ENCODE data around the gene SLC9A1. TPM values are rescaled to one million over a fixed set of nuclear protein-coding genes. Genes with fewer than 3 reads are reported as not detected.
A peak's percentile ranks its signal among the peaks of the same experiment; 100 is the strongest.

Gene SLC9A1
- total and polyA plus RNA-seq, 10 of the 15 experiments (the other 5 are each of a cell fraction or from before 2014, with no cell fraction given) = 0.87 to 21.4 (median 4.3) TPM

GRCh38 chr1:27132624-27133023 is 22.3 kb downstream of the SLC9A1 start:
- POLR2A ChIA-PET = interaction anchor here (0.6 to 5.4 kb wide), 2 partner anchors 18 to 21 kb away, joined by 3 to 33 read pairs; partner anchors contain the start of gene SLC9A1
- Histone ChIP-seq H3K4me3 (no peak overlapping the region), H3K27ac (ENCODE audit: control insufficient read depth, insufficient read depth) (peak overlapping the region; percentile 78), H4K20me1 (ENCODE audit: control insufficient read depth, insufficient read depth) (no peaks in the 10 kb centered on the region), H3K27me3 (replicated peaks in 1 of 2; ENCODE audit: control insufficient read depth in 2 of 2, insufficient read depth in 2 of 2, low read length in 1 of 2) (no peaks in the 10 kb centered on the region), H3K36me3 (ENCODE audit: control insufficient read depth in 2 of 2, insufficient read depth in 2 of 2, low read length in 1 of 2) (no peaks in the 10 kb centered on the region; a peak in 1 of 4 replicates), H3K4me2 (ENCODE audit: control insufficient read depth, insufficient read depth) (peak overlapping the region; percentile 7; the same call in 1 of the 2 replicates), H3K79me2 (ENCODE audit: control insufficient read depth, insufficient read depth, low read length) (peaks cover 9% of the 10 kb centered on the region), H2AFZ (ENCODE audit: control insufficient read depth, low read depth, low read length) (no peak overlapping the region), H3K9me3 (replicated peaks; ENCODE audit: control insufficient read depth, insufficient read depth, low read length) (no peaks in the 10 kb centered on the region), H3K9ac (ENCODE audit: control insufficient read depth, insufficient read depth, low read length) (no peak overlapping the region), H3K4me1 (ENCODE audit: control insufficient read depth, insufficient read depth, low read length) (peaks cover 50% of the 10 kb centered on the region)
- SMC1A ChIA-PET (ENCODE audit: uncharacterized antibody, unreplicated experiment) = interaction anchor here (0.7 to 1.6 kb wide), 5 partner anchors 15 to 233 kb away, joined by 3 to 5 read pairs (median 3); partner anchors contain the start of gene SLC9A1
- DNase-seq (ENCODE audit: low read depth, low spot score) (no peak), ATAC-seq (no peak), FAIRE-seq (no peak)
- no TSS peak for BruUV-seq (replicated peaks)
- intact Hi-C loops (cut with micrococcal nuclease; ENCODE audit: unreplicated experiment) (no loop called here), in situ Hi-C loops (cut with MboI) (no loop called here)
- RAD21 ChIA-PET (ENCODE audit: unreplicated experiment) = interaction anchor here (1.2 to 6.5 kb wide), 4 partner anchors 16 to 32 kb away, joined by 5 to 35 read pairs (median 6); partner anchors contain the start of gene SLC9A1
- CTCF ChIA-PET = interaction anchor here (1.4 to 2.2 kb wide), 4 partner anchors 16 to 30 kb away, joined by 4 to 9 read pairs (median 6); partner anchors contain the start of gene SLC9A1
- 93% methylated on average over 7 of the region's 7 CpGs for WGBS (ENCODE audit: insufficient coverage, insufficient replicate concordance, low lambda C conversion rate, missing lambda C conversion rate)
- no peak for TF ChIP-seq JUNB (IDR thresholded peaks at IDR 0.05)
- no peak for TF ChIP-seq TBL1XR1 (IDR thresholded peaks at IDR 0.05; ENCODE audit: low read depth, low read length)
- no peak for TF ChIP-seq RELA (IDR thresholded peaks at IDR 0.05; ENCODE audit: borderline replicate concordance, partially characterized antibody)
- TF ChIP-seq NFYA (IDR thresholded peaks at IDR 0.05; ENCODE audit: borderline replicate concordance, low read depth, low read length) = no peak
- TF ChIP-seq MAX (IDR thresholded peaks at IDR 0.05; ENCODE audit: low read depth, low read length) = no peak
- no peak for TF ChIP-seq HDAC6 (IDR thresholded peaks at IDR 0.05; ENCODE audit: unreplicated experiment)
- no peak for TF ChIP-seq ATF7 (IDR thresholded peaks at IDR 0.05; ENCODE audit: low read depth)

- FAIRE-seq (no peak), DNase-seq (ENCODE audit: low read depth, low spot score) (no peak), ATAC-seq (peak; percentile 37)
- Histone ChIP-seq H3K9me3 (replicated peaks; ENCODE audit: control insufficient read depth, insufficient read depth, low read length) (no peaks in the 10 kb centered on the region), H3K79me2 (ENCODE audit: control insufficient read depth, insufficient read depth, low read length) (peaks cover 9% of the 10 kb centered on the region), H3K4me1 (ENCODE audit: control insufficient read depth, insufficient read depth, low read length) (peaks cover 45% of the 10 kb centered on the region), H3K4me3 (no peak overlapping the region), H3K9ac (ENCODE audit: control insufficient read depth, insufficient read depth, low read length) (no peak overlapping the region), H3K4me2 (ENCODE audit: control insufficient read depth, insufficient read depth) (peak overlapping the region; percentile 42; the same call in 1 of the 2 replicates), H4K20me1 (ENCODE audit: control insufficient read depth, insufficient read depth) (no peaks in the 10 kb centered on the region), H3K27me3 (replicated peaks in 1 of 2; ENCODE audit: control insufficient read depth in 2 of 2, insufficient read depth in 2 of 2, low read length in 1 of 2) (no peaks in the 10 kb centered on the region), H3K27ac (ENCODE audit: control insufficient read depth, insufficient read depth) (peak overlapping the region; percentile 78), H3K36me3 (ENCODE audit: control insufficient read depth in 2 of 2, insufficient read depth in 2 of 2, low read length in 1 of 2) (no peaks in the 10 kb centered on the region; a peak in 1 of 4 replicates), H2AFZ (ENCODE audit: control insufficient read depth, low read depth, low read length) (peak overlapping the region; percentile 62)
- intact Hi-C loops (cut with micrococcal nuclease; ENCODE audit: unreplicated experiment) (no loop called here), in situ Hi-C loops (cut with MboI) (no loop called here)
- 24% methylated on average over 4 of the region's 4 CpGs for WGBS (ENCODE audit: insufficient coverage, insufficient replicate concordance, low lambda C conversion rate, missing lambda C conversion rate)
- ChIA-PET POLR2A (interaction anchor here (5.4 kb wide), 1 partner anchor 22 kb away, joined by 33 read pairs; the partner anchor contains the start of gene SLC9A1), SMC1A (ENCODE audit: uncharacterized antibody, unreplicated experiment) (no interaction called here), RAD21 (ENCODE audit: unreplicated experiment) (interaction anchor here (6.5 kb wide), 1 partner anchor 22 kb away, joined by 35 read pairs; the partner anchor contains the start of gene SLC9A1), CTCF (no interaction called here)
- BruUV-seq (replicated peaks) = no TSS peak
- TF ChIP-seq SREBF2 (IDR thresholded peaks at IDR 0.05; ENCODE audit: low read length) (no peak), ATF7 (IDR thresholded peaks at IDR 0.05; ENCODE audit: low read depth) (no peak), EGR1 (IDR thresholded peaks at IDR 0.05; ENCODE audit: borderline replicate concordance in 1 of 2, low read depth in 2 of 2, low read length in 2 of 2) (no peak), E2F4 (IDR thresholded peaks at IDR 0.05; ENCODE audit: low read depth, low read length) (no peak), ZNF687 (IDR thresholded peaks at IDR 0.05) (0 out of 2 replicates have a peak, but pooled peaks have one; percentile 36)
Measured at GRCh38 chr1:27132147-27132546, 22.8 kb downstream of the SLC9A1 start.

All from GM12878 (cell line).